Measurements from ENCODE around the gene MASP1. TPM values are rescaled to one million over a fixed set of nuclear protein-coding genes. Genes with fewer than 3 reads are reported as not detected.

The MASP1 gene
- total and polyA plus RNA-seq, 2 donors (not counting 1 experiment from before 2014, with no cell fraction given) = not detected

DNA sequence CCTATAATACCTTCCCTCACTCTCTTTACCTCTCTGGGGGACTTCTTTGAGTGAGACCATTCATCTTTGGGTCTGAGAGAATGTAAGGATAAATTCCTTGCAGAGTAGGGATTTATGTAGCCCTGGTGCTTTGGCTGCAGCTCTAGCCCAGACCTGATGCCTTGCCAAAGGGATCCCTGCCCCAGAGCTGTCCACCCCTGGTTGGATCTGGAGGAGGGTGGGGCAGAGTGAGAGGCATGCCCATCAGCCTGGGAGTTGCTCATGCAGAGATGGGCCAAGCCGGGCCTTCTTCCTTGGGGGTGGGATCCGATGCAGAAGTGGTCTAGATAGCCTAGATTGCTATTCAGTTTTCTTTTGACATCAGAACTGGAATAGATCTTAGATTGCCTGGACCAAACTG, 62.8 kb downstream of the MASP1 start:
- H3K9me3 ChIP-seq (ENCODE audit: control extremely low read depth in 1 of 3, control insufficient read depth in 2 of 3, insufficient read depth in 1 of 3, low read length in 2 of 3) = no peaks in the 10 kb centered on the region
- no peaks in the 10 kb centered on the region for H4K20me1 ChIP-seq (ENCODE audit: control insufficient read depth, insufficient read depth, low read length, poor library complexity, severe bottlenecking)
- no peak overlapping the region for H2AFZ ChIP-seq (ENCODE audit: insufficient read depth, low read depth, low read length, poor library complexity, severe bottlenecking)
- Mint-ChIP-seq H3K4me3 (no peak overlapping the region), H3K9me3 (ENCODE audit: insufficient read depth) (no peaks in the 10 kb centered on the region), H3K4me1 (no peaks in the 10 kb centered on the region), H3K27ac (no peak overlapping the region), H3K27me3 (peaks cover 30% of the 10 kb centered on the region)
- no peak overlapping the region for H3K27ac ChIP-seq (ENCODE audit: low read length in 2 of 2)
- no peaks in the 10 kb centered on the region for H3K36me3 ChIP-seq (replicated peaks in 1 of 2; ENCODE audit: control extremely low read depth in 1 of 2, control insufficient read depth in 1 of 2, extremely low read depth in 1 of 2, insufficient read depth in 2 of 2, low read length in 1 of 2)
- no peak overlapping the region for H3K4me3 ChIP-seq (ENCODE audit: control extremely low read depth in 1 of 5, extremely low read depth in 1 of 5, insufficient read depth in 1 of 5, low read depth in 2 of 5, low read length in 4 of 5)
- 96% methylated on average over 2 of the region's 2 CpGs for WGBS (ENCODE audit: insufficient coverage)
- DNase-seq (no peak), ATAC-seq (ENCODE audit: low read depth) (no peak)
- no peaks in the 10 kb centered on the region for H3K79me2 ChIP-seq (ENCODE audit: control insufficient read depth, insufficient read depth, low read length)
- H3K4me2 ChIP-seq (replicated peaks; ENCODE audit: low read depth, low read length, poor library complexity, severe bottlenecking) = no peak overlapping the region
- H3K4me1 ChIP-seq (ENCODE audit: control insufficient read depth in 2 of 2, insufficient read depth in 2 of 2, low read length in 2 of 2) = no peaks in the 10 kb centered on the region
- no peak overlapping the region for H3K9ac ChIP-seq (ENCODE audit: low read length)
- intact Hi-C loops (cut with micrococcal nuclease) = no loop called here
- peaks cover 0 to 20% (median 6%) of the 10 kb centered on the region in 4 experiments for H3K27me3 ChIP-seq (replicated peaks in 1 of 4; ENCODE audit: control extremely low read depth in 1 of 4, control insufficient read depth in 3 of 4, insufficient read depth in 4 of 4, low read length in 3 of 4)
- CTCF ChIA-PET = interaction anchor here (0.7 kb wide), 1 partner anchor 1984 kb away, joined by 4 read pairs; no protein-coding TSS in a partner anchor
- POLR2A ChIA-PET = no interaction called here
- TF ChIP-seq, protein P1, sequence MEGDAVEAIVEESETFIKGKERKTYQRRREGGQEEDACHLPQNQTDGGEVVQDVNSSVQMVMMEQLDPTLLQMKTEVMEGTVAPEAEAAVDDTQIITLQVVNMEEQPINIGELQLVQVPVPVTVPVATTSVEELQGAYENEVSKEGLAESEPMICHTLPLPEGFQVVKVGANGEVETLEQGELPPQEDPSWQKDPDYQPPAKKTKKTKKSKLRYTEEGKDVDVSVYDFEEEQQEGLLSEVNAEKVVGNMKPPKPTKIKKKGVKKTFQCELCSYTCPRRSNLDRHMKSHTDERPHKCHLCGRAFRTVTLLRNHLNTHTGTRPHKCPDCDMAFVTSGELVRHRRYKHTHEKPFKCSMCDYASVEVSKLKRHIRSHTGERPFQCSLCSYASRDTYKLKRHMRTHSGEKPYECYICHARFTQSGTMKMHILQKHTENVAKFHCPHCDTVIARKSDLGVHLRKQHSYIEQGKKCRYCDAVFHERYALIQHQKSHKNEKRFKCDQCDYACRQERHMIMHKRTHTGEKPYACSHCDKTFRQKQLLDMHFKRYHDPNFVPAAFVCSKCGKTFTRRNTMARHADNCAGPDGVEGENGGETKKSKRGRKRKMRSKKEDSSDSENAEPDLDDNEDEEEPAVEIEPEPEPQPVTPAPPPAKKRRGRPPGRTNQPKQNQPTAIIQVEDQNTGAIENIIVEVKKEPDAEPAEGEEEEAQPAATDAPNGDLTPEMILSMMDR (IDR thresholded peaks at IDR 0.05) = no peak
- no peak for TF ChIP-seq EZH2 (IDR thresholded peaks at IDR 0.05; ENCODE audit: borderline replicate concordance, insufficient read depth, low read depth, low read length, poor library complexity, severe bottlenecking)

- intact Hi-C loops (cut with micrococcal nuclease) = no loop called here
- no peak overlapping the region for H3K4me3 ChIP-seq (ENCODE audit: control extremely low read depth in 1 of 5, extremely low read depth in 1 of 5, insufficient read depth in 1 of 5, low read depth in 2 of 5, low read length in 4 of 5)
- Mint-ChIP-seq H3K27ac (no peak overlapping the region), H3K9me3 (ENCODE audit: insufficient read depth) (no peaks in the 10 kb centered on the region), H3K27me3 (peaks cover 30% of the 10 kb centered on the region), H3K4me1 (no peaks in the 10 kb centered on the region), H3K4me3 (no peak overlapping the region)
- H3K4me2 ChIP-seq (replicated peaks; ENCODE audit: low read depth, low read length, poor library complexity, severe bottlenecking) = no peak overlapping the region
- H3K27me3 ChIP-seq (replicated peaks in 1 of 4; ENCODE audit: control extremely low read depth in 1 of 4, control insufficient read depth in 3 of 4, insufficient read depth in 4 of 4, low read length in 3 of 4) = peaks cover 0 to 20% (median 6%) of the 10 kb centered on the region in 4 experiments
- no peaks in the 10 kb centered on the region for H3K9me3 ChIP-seq (ENCODE audit: control extremely low read depth in 1 of 3, control insufficient read depth in 2 of 3, insufficient read depth in 1 of 3, low read length in 2 of 3)
- H3K4me1 ChIP-seq (ENCODE audit: control insufficient read depth in 2 of 2, insufficient read depth in 2 of 2, low read length in 2 of 2) = no peaks in the 10 kb centered on the region
- no peak overlapping the region for H3K9ac ChIP-seq (ENCODE audit: low read length)
- CTCF ChIA-PET = interaction anchor here (0.7 kb wide), 1 partner anchor 1985 kb away, joined by 4 read pairs; no protein-coding TSS in a partner anchor
- no peaks in the 10 kb centered on the region for H3K36me3 ChIP-seq (replicated peaks in 1 of 2; ENCODE audit: control extremely low read depth in 1 of 2, control insufficient read depth in 1 of 2, extremely low read depth in 1 of 2, insufficient read depth in 2 of 2, low read length in 1 of 2)
- H2AFZ ChIP-seq (ENCODE audit: insufficient read depth, low read depth, low read length, poor library complexity, severe bottlenecking) = no peak overlapping the region
- no peak for DNase-seq
- H3K79me2 ChIP-seq (ENCODE audit: control insufficient read depth, insufficient read depth, low read length) = no peaks in the 10 kb centered on the region
- TF ChIP-seq, protein P1 (IDR thresholded peaks at IDR 0.05) = no peak
- TF ChIP-seq EZH2 (IDR thresholded peaks at IDR 0.05; ENCODE audit: borderline replicate concordance, insufficient read depth, low read depth, low read length, poor library complexity, severe bottlenecking) = no peak
- H4K20me1 ChIP-seq (ENCODE audit: control insufficient read depth, insufficient read depth, low read length, poor library complexity, severe bottlenecking) = no peaks in the 10 kb centered on the region
- ATAC-seq (ENCODE audit: low read depth) = no peak
- WGBS (ENCODE audit: insufficient coverage) = 100% methylated on average over 2 of the region's 7 CpGs
- no peak overlapping the region for H3K27ac ChIP-seq (ENCODE audit: low read length in 2 of 2)
- POLR2A ChIA-PET = no interaction called here
Measured at GRCh38 chr3:187227658-187228258, 63.8 kb downstream of the MASP1 start.

Data from B cell (primary cell).